GM13976 (cell line): ENCODE data around the gene IRAK1.

Experiments used
- DNase-seq: peaks from one replicate; pipeline ENCODE4 v3.0.0; 2012; ENCODE audit warnings: low spot score
- in situ Hi-C: fragments of 300-500 bp; cut with MboI; formaldehyde crosslinking; loops from one replicate; pipeline ENCODE4 v1.12.0; 2022; ENCODE audit warnings: low sequenced_read_pairs, mixed read lengths, inconsistent platforms; ENCODE audit not compliant: unreplicated experiment
- TF ChIP-seq, protein P1 (sequence below): IDR thresholded peaks from 2 replicates; pipeline ENCODE4 v1.5.1; 2012; ENCODE audit warnings: borderline replicate concordance, mild to moderate bottlenecking; ENCODE audit not compliant: insufficient read depth; ENCODE audit errors: extremely low read depth, missing control alignments, control extremely low read depth

Gene IRAK1

GRCh38 chrX:153964105-153964504 is 55.6 kb downstream of the IRAK1 start:
- TF ChIP-seq, protein P1, sequence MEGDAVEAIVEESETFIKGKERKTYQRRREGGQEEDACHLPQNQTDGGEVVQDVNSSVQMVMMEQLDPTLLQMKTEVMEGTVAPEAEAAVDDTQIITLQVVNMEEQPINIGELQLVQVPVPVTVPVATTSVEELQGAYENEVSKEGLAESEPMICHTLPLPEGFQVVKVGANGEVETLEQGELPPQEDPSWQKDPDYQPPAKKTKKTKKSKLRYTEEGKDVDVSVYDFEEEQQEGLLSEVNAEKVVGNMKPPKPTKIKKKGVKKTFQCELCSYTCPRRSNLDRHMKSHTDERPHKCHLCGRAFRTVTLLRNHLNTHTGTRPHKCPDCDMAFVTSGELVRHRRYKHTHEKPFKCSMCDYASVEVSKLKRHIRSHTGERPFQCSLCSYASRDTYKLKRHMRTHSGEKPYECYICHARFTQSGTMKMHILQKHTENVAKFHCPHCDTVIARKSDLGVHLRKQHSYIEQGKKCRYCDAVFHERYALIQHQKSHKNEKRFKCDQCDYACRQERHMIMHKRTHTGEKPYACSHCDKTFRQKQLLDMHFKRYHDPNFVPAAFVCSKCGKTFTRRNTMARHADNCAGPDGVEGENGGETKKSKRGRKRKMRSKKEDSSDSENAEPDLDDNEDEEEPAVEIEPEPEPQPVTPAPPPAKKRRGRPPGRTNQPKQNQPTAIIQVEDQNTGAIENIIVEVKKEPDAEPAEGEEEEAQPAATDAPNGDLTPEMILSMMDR = no peak
- no peak for DNase-seq
- in situ Hi-C loops = no loop called here

GRCh38 chrX:153963546-153963945 is 56.2 kb downstream of the IRAK1 start:
- in situ Hi-C loops = no loop called here
- no peak for DNase-seq
- TF ChIP-seq, protein P1 = no peak

GRCh38 chrX:153961292-153961691 is 58.4 kb downstream of the IRAK1 start:
- in situ Hi-C loops = no loop called here
- TF ChIP-seq, protein P1 = no peak

DNA sequence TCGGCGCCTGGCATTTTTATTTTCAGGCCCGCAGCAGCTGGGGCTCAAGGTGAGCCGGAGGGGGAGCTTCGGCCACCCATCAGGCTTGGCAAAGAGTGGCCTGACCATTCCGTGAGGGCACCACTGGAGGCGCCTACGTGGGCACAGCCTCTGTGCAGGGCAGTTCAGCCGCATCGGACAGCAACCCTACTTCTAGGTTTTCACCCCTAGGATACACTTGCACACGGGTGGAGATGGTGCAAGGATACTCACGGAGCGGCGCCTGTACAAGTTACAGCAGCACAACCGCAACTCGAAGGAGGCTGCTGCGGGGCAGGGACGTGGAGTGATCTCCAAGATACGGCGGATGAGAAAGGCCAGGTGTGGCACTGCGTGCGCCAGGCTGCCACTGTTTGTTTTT is 58.9 kb downstream of the IRAK1 start:
- TF ChIP-seq, protein P1 = no peak
- in situ Hi-C loops = no loop called here
- no peak for DNase-seq

More at GRCh38 chrX:153961292-153961691, 58.4 kb downstream of the IRAK1 start:
- DNase-seq = no peak
